Dedifferentiated amniotic fluid mesenchymal stem cell (primary cell): ENCODE data around the gene IFNA7.
"Not testable (repeated sequence)": the region's sequence is repeated elsewhere in the genome, so short reads cannot be mapped to it uniquely, and the experiment has no call there.

Experiments used
- DNase-seq: peaks from one replicate; pipeline ENCODE4 v3.0.0-alpha.2; 2016; ENCODE audit errors: extremely low spot score

Gene IFNA7

GRCh38 chr9:21202105-21202504 lies at the start of gene IFNA7:
IFNA7 (minus strand) TSS chr9:21202205; CDS start chr9:21202165, 40 bp downstream.
- DNase-seq, result not testable (repeated sequence)

GRCh38 chr9:21251638-21252037 lies 49.6 kb upstream of the IFNA7 start:
- no peak for DNase-seq

GRCh38 chr9:21251190-21251589 lies 49.2 kb upstream of the IFNA7 start:
- DNase-seq, result no peak

- no peak for DNase-seq
These were observed 42.8 kb upstream of the IFNA7 start for GRCh38 chr9:21244836-21245235.

GRCh38 chr9:21239911-21240310 lies 37.9 kb upstream of the IFNA7 start, which contains the start of gene IFNA14:
IFNA14 (minus strand) TSS chr9:21240005; CDS start chr9:21239935, 70 bp downstream.
- DNase-seq, result no peak

- DNase-seq, result not testable (repeated sequence)
These were observed 34.3 kb upstream of the IFNA7 start for GRCh38 chr9:21236360-21236714.

GRCh38 chr9:21235468-21236359 lies 33.7 kb upstream of the IFNA7 start:
- DNase-seq, result peak; percentile 37

- DNase-seq, result no peak
These were observed 32.2 kb upstream of the IFNA7 start for GRCh38 chr9:21234153-21234687.

GRCh38 chr9:21233258-21233657 lies 31.3 kb upstream of the IFNA7 start:
- no peak for DNase-seq

- DNase-seq, result no peak
These were observed 26.1 kb upstream of the IFNA7 start, which contains the start of gene IFNA17 for GRCh38 chr9:21228122-21228521. IFNA17 (minus strand) TSS chr9:21228222; CDS start chr9:21228173, 49 bp downstream.

GRCh38 chr9:21217211-21217610 lies 15.2 kb upstream of the IFNA7 start, which contains the start of gene IFNA16:
IFNA16 (minus strand) TSS chr9:21217311; CDS start chr9:21217305, 6 bp downstream.
- not testable (repeated sequence) for DNase-seq

GRCh38 chr9:21213411-21214326 lies 11.7 kb upstream of the IFNA7 start:
- DNase-seq, result not testable (repeated sequence)

GRCh38 chr9:21212160-21212559 lies 10.2 kb upstream of the IFNA7 start:
- DNase-seq, result not testable (repeated sequence)

GRCh38 chr9:21210782-21211181 lies 8.8 kb upstream of the IFNA7 start:
- DNase-seq, result not testable (repeated sequence)

- DNase-seq, result no peak
These were observed 8.3 kb upstream of the IFNA7 start for GRCh38 chr9:21210311-21210710.

- not testable (repeated sequence) for DNase-seq
These were observed 5.0 kb upstream of the IFNA7 start, which contains the start of gene IFNA10 for GRCh38 chr9:21207043-21207442. IFNA10 (minus strand) TSS chr9:21207143; CDS start chr9:21207097, 46 bp downstream.

GRCh38 chr9:21205204-21205603 lies 3.2 kb upstream of the IFNA7 start:
- no peak for DNase-seq

GRCh38 chr9:21194867-21195776 lies 6.9 kb downstream of the IFNA7 start:
- peak; percentile 16 for DNase-seq

GRCh38 chr9:21187487-21187886 lies 14.5 kb downstream of the IFNA7 start, which contains the start of gene IFNA4:
IFNA4 (minus strand) TSS chr9:21187587; CDS start chr9:21187531, 56 bp downstream.
- not testable (repeated sequence) for DNase-seq
